Measurements from ENCODE around the gene GRIA2.

Gene GRIA2

DNA sequence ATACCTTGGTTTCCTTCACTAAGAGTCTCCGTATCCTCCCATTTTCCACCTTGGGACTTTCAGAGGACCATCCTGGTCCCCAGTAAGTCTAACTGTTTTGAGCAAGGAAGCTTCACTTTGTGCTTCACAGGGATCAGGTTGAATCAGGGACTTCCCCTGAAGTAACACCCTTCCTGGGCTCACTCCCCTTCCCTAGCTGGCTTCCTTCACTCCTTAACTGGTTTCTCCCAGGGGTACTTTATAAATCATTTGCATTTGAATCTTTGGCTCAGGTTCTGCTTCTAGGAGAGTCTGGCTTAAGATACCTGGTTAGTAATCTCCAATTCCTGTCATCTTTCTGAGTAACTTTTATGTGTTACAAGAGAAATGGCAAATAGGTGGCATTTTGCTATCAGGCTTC lies 24.5 kb upstream of the GRIA2 start:
- TF ChIP-seq, protein P1, sequence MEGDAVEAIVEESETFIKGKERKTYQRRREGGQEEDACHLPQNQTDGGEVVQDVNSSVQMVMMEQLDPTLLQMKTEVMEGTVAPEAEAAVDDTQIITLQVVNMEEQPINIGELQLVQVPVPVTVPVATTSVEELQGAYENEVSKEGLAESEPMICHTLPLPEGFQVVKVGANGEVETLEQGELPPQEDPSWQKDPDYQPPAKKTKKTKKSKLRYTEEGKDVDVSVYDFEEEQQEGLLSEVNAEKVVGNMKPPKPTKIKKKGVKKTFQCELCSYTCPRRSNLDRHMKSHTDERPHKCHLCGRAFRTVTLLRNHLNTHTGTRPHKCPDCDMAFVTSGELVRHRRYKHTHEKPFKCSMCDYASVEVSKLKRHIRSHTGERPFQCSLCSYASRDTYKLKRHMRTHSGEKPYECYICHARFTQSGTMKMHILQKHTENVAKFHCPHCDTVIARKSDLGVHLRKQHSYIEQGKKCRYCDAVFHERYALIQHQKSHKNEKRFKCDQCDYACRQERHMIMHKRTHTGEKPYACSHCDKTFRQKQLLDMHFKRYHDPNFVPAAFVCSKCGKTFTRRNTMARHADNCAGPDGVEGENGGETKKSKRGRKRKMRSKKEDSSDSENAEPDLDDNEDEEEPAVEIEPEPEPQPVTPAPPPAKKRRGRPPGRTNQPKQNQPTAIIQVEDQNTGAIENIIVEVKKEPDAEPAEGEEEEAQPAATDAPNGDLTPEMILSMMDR (IDR thresholded peaks at IDR 0.05) = no peak
- Histone ChIP-seq H3K4me1 (ENCODE audit: control insufficient read depth in 1 of 2, insufficient read depth in 1 of 2, low read depth in 1 of 2, low read length in 1 of 2) (no peaks in the 10 kb centered on the region), H3K4me3 (ENCODE audit: low read depth in 1 of 2, low read length in 1 of 2) (no peak overlapping the region), H3K27me3 (no peaks in the 10 kb centered on the region), H3K27ac (no peak overlapping the region), H3K36me3 (no peaks in the 10 kb centered on the region), H3K9me3 (no peaks in the 10 kb centered on the region)

DNA sequence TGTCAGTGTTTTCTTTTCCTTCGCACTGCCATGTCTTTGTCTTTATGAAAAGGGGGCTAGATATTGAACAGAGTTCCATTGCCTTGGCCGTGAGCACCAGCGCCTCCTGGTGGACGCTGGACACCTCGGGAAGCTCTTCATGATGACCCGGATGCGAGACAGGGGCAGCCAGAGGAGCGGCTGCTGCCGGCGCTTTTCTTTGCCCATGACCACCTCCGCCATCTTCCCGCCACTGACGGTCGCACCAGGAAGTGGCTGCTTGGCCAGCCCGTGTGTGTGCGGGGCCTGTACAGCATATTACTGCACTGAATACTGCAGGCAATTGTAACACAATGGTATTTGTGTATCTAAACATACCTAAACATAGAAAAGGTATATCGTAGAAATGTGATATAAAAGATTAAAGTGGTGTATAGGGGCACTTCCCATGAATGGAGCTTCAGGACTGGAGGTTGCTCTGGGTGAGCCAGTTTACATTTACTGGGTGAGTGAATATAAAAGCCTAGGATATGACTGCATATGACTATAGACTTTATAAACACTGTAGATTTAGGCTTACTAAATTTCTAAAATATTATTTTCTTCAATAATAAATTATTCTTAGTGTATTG lies 15.8 kb upstream of the GRIA2 start:
- TF ChIP-seq, protein P1 (IDR thresholded peaks at IDR 0.05) = no peak
- no peak overlapping the region for H3K27ac ChIP-seq
- no peaks in the 10 kb centered on the region for H3K4me1 ChIP-seq (ENCODE audit: control insufficient read depth in 1 of 2, insufficient read depth in 1 of 2, low read depth in 1 of 2, low read length in 1 of 2)
- H3K36me3 ChIP-seq = no peaks in the 10 kb centered on the region
- H3K27me3 ChIP-seq = no peaks in the 10 kb centered on the region
- H3K9me3 ChIP-seq = no peaks in the 10 kb centered on the region
- no peak overlapping the region for H3K4me3 ChIP-seq (ENCODE audit: low read depth in 1 of 2, low read length in 1 of 2)

DNA sequence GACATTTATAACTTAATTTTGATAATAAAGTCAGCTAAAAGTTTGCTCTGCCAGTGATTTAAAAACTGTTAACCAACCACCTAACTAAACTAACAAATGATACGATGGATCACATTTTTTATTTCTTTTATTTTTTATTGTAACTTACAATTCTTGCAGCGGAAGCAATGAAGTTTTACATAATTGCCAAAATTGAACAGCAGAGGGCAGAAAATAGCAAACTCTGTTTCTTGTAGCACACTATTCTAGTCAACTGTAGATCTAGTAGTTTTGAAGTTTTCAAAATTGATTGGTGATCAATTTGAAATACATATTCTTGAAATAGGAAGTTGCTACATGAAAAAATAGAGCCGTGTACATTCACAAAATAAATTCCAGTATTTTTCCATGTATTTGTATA lies 2.8 kb upstream of the GRIA2 start:
- H3K36me3 ChIP-seq = no peaks in the 10 kb centered on the region
- no peak overlapping the region for H3K4me3 ChIP-seq (ENCODE audit: low read depth in 1 of 2, low read length in 1 of 2)
- peaks cover 56% of the 10 kb centered on the region for H3K27me3 ChIP-seq
- no peaks in the 10 kb centered on the region for H3K9me3 ChIP-seq
- no peak overlapping the region for H3K27ac ChIP-seq
- TF ChIP-seq, protein P1 (IDR thresholded peaks at IDR 0.05) = no peak
- no peaks in the 10 kb centered on the region for H3K4me1 ChIP-seq (ENCODE audit: control insufficient read depth in 1 of 2, insufficient read depth in 1 of 2, low read depth in 1 of 2, low read length in 1 of 2)

DNA sequence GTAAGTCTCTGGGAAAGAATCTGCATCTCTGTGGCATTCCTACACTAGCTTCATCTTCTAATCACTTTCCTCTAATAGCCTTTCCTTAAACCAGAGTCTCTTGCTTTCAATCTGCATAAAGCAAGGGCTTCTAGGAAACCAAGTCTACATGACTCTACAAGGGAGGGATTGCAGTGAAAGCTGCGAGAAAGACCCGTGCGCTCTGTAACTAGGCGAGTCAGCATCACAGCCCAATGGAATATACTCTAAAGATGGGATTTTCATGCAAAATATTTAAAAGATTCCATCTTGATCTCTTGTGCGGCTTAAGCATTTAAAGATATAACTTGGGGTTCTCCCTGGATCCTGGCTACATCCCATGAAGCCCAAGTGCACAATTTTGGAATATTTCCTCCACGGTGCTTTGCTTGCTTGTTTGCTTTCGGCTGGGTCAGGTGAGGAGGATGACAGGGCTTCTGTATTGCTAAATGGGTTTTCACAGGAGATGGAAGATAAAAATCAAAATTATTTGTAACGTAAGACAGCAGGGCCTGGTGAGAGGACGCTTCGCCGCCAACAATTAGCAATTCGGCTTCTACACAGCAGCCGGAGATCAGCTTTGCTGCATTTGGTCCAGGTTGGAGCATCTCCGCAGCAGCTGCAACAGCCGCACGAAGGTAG lies 687 bp upstream of the GRIA2 start:
- Histone ChIP-seq H3K27me3 (peaks cover 77% of the 10 kb centered on the region), H3K4me3 (ENCODE audit: low read depth in 1 of 2, low read length in 1 of 2) (no peak overlapping the region), H3K36me3 (no peaks in the 10 kb centered on the region), H3K9me3 (no peaks in the 10 kb centered on the region), H3K4me1 (ENCODE audit: control insufficient read depth in 1 of 2, insufficient read depth in 1 of 2, low read depth in 1 of 2, low read length in 1 of 2) (no peaks in the 10 kb centered on the region), H3K27ac (no peak overlapping the region)
- TF ChIP-seq, protein P1 (IDR thresholded peaks at IDR 0.05) = no peak

DNA sequence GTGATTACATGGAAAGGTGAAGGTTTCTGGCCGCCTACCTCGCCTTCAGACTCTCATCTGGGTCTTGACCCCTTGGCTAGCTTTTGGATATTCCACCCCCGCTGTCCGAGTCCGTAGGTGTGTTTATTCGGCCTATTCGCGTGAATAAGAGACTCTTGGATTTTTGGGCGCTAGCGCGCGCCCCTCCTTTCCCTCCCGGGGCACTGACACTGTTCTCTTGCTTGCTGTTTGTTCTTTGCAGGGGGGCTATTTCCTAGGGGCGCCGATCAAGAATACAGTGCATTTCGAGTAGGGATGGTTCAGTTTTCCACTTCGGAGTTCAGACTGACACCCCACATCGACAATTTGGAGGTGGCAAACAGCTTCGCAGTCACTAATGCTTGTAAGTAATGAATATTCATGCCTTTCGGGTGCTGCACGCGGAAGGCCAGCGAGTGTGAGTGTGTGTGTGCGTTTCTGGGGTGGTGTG lies 932 bp downstream of the GRIA2 start:
- TF ChIP-seq, protein P1 (IDR thresholded peaks at IDR 0.05) = no peak
- Histone ChIP-seq H3K27ac (no peak overlapping the region), H3K4me3 (ENCODE audit: low read depth in 1 of 2, low read length in 1 of 2) (no peak overlapping the region), H3K4me1 (ENCODE audit: control insufficient read depth in 1 of 2, insufficient read depth in 1 of 2, low read depth in 1 of 2, low read length in 1 of 2) (no peaks in the 10 kb centered on the region), H3K9me3 (no peaks in the 10 kb centered on the region), H3K27me3 (peaks cover 79% of the 10 kb centered on the region), H3K36me3 (no peaks in the 10 kb centered on the region)

All from neutrophil (primary cell).